ENCODE measurements around the gene ARNT2. TPM values are rescaled to one million over a fixed set of nuclear protein-coding genes. Genes with fewer than 3 reads are reported as not detected.

ARNT2 gene
- total RNA-seq, 1 donor from 2014 or later = 72.4 TPM

- Mint-ChIP-seq H3K27me3 (ENCODE audit: unreplicated experiment) (no peaks in the 10 kb centered on the region), H3K4me3 (ENCODE audit: unreplicated experiment) (no peak overlapping the region), H3K4me1 (ENCODE audit: unreplicated experiment) (peaks cover 24% of the 10 kb centered on the region), H3K27ac (ENCODE audit: unreplicated experiment) (no peak overlapping the region), H3K9me3 (ENCODE audit: unreplicated experiment) (no peaks in the 10 kb centered on the region), H3K36me3 (ENCODE audit: unreplicated experiment) (peaks cover 50% of the 10 kb centered on the region)
- no peak for TF ChIP-seq CTCF (IDR thresholded peaks at IDR 0.05)
- no peak for DNase-seq (ENCODE audit: extremely low spot score, unreplicated experiment)
Measured at GRCh38 chr15:80573606-80574005, 169.4 kb downstream of the ARNT2 start.

DNA sequence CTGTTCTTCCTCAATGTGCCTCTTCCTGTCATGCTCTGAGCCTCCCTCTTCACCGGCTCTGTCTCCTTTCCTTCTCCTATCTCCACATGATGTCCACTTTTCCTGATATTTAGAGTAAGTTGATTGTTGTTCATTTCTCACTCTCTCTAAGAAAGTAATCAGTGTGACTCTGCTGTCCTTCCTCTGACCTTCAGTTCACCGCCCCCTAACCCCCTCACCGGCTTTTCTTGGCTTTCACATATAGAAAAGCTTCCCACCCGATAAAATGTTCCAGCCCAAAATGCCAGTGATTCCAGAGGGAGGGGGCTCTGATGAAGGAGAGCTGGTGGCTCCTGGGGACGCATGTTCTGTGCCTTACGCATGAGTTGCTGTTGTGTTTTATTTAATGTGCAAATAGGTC lies 170.4 kb downstream of the ARNT2 start:
- Mint-ChIP-seq H3K36me3 (ENCODE audit: unreplicated experiment) (peaks cover 50% of the 10 kb centered on the region), H3K9me3 (ENCODE audit: unreplicated experiment) (no peaks in the 10 kb centered on the region), H3K4me1 (ENCODE audit: unreplicated experiment) (peaks cover 21% of the 10 kb centered on the region), H3K27ac (ENCODE audit: unreplicated experiment) (no peak overlapping the region), H3K4me3 (ENCODE audit: unreplicated experiment) (no peak overlapping the region), H3K27me3 (ENCODE audit: unreplicated experiment) (no peaks in the 10 kb centered on the region)
- no peak for DNase-seq (ENCODE audit: extremely low spot score, unreplicated experiment)
- TF ChIP-seq CTCF (IDR thresholded peaks at IDR 0.05) = no peak

- Mint-ChIP-seq H3K4me1 (ENCODE audit: unreplicated experiment) (peaks cover 23% of the 10 kb centered on the region), H3K4me3 (ENCODE audit: unreplicated experiment) (no peak overlapping the region), H3K27ac (ENCODE audit: unreplicated experiment) (no peak overlapping the region), H3K27me3 (ENCODE audit: unreplicated experiment) (no peaks in the 10 kb centered on the region), H3K36me3 (ENCODE audit: unreplicated experiment) (peaks cover 47% of the 10 kb centered on the region), H3K9me3 (ENCODE audit: unreplicated experiment) (no peaks in the 10 kb centered on the region)
- no peak for TF ChIP-seq CTCF (IDR thresholded peaks at IDR 0.05)
- DNase-seq (ENCODE audit: extremely low spot score, unreplicated experiment) = no peak
Measured at GRCh38 chr15:80576519-80577090, 172.4 kb downstream of the ARNT2 start.

DNA sequence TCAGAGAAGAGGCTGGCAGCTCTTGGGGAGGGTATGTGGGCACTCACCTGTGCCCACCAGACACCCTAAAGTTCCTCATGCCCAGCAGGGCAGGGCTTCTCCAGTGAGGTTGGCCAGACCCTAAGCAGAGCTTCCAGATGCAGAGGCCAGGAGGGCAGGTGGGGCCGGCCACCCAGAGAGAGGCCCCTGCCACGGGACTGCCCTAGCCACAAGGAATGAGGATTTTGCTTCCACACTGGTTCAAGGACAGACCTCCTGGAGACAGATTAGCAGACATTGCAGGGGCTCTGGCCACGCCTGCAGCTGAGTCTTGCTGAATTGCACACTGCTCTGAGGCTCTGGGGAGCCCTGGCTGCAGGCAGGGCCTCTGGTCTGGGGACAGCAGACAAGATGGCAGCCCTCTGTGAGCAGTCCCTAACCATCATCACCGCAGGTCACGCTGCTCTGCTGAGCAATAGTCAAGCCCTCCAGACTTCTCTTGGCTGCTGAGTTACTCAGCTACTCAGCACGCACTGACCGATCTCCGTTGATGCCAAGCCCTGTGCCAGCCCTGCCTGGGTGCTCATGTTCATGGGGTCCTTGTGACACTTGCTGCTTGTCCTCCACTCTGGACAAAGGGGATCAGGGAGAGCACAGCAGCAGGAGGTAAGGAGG lies 173.5 kb downstream of the ARNT2 start:
- Mint-ChIP-seq H3K27me3 (ENCODE audit: unreplicated experiment) (no peaks in the 10 kb centered on the region), H3K9me3 (ENCODE audit: unreplicated experiment) (no peaks in the 10 kb centered on the region), H3K36me3 (ENCODE audit: unreplicated experiment) (peaks cover 57% of the 10 kb centered on the region), H3K4me3 (ENCODE audit: unreplicated experiment) (no peak overlapping the region), H3K4me1 (ENCODE audit: unreplicated experiment) (peaks cover 23% of the 10 kb centered on the region), H3K27ac (ENCODE audit: unreplicated experiment) (no peak overlapping the region)
- no peak for TF ChIP-seq CTCF (IDR thresholded peaks at IDR 0.05)
- DNase-seq (ENCODE audit: extremely low spot score, unreplicated experiment) = no peak

GRCh38 chr15:80578206-80578595 lies 174.0 kb downstream of the ARNT2 start:
- no peak overlapping the region for H3K4me3 Mint-ChIP-seq (ENCODE audit: unreplicated experiment)
- peaks cover 23% of the 10 kb centered on the region for H3K4me1 Mint-ChIP-seq (ENCODE audit: unreplicated experiment)
- no peak for TF ChIP-seq CTCF (IDR thresholded peaks at IDR 0.05)
- H3K36me3 Mint-ChIP-seq (ENCODE audit: unreplicated experiment) = peaks cover 59% of the 10 kb centered on the region
- no peaks in the 10 kb centered on the region for H3K9me3 Mint-ChIP-seq (ENCODE audit: unreplicated experiment)
- H3K27ac Mint-ChIP-seq (ENCODE audit: unreplicated experiment) = no peak overlapping the region
- no peaks in the 10 kb centered on the region for H3K27me3 Mint-ChIP-seq (ENCODE audit: unreplicated experiment)
- DNase-seq (ENCODE audit: extremely low spot score, unreplicated experiment) = no peak
